HEK293 (cell line): ENCODE results near the gene RAB5A.
"Not testable (repeated sequence)": the region's sequence is repeated elsewhere in the genome, so short reads cannot be mapped to it uniquely, and the experiment has no call there.

ENCODE experiments used
- CTCF ChIA-PET: fragments of 350-600 bp; formaldehyde crosslinking; extraction: SDS; loops from one replicate; lab custom pipeline; 2021; ENCODE audit warnings: antibody characterized with exemption; lab: Yijun Ruan, JAX
- POLR2A ChIA-PET: fragments of 300-600 bp; formaldehyde crosslinking; extraction: SDS; loops from one replicate; lab custom pipeline; 2020; ENCODE audit warnings: antibody characterized with exemption, inconsistent platforms; lab: Yijun Ruan, JAX
- H3K27ac ChIP-seq: fragments of 200-500 bp; sonication (Bioruptor generic); 2 replicates; pipeline ENCODE4 v1.5.1; 2014; ENCODE audit warnings: low read depth, low read length, control low read depth, inconsistent platforms; ENCODE audit errors: extremely low read depth
- H3K36me3 ChIP-seq, 2 experiments: fragments of 200-500 bp in 1 of 2; sonication (Bioruptor generic) in 1 of 2; 1 replicate in 1 of 2; 2 replicates in 1 of 2; pipeline ENCODE4 v1.5.1; 2014 to 2017; ENCODE audit warnings: inconsistent platforms in 2 of 2, low read length in 2 of 2; ENCODE audit not compliant: control insufficient read depth in 2 of 2, insufficient read depth in 1 of 2
- H3K4me1 ChIP-seq: fragments of 200-500 bp; sonication (Bioruptor generic); 2 replicates; pipeline ENCODE4 v1.5.1; 2014; ENCODE audit warnings: mild to moderate bottlenecking, low read length, inconsistent platforms; ENCODE audit not compliant: control insufficient read depth, insufficient read depth
- H3K4me3 ChIP-seq: 2 replicates; pipeline ENCODE4 v1.5.1; 2011; ENCODE audit warnings: low read depth, mild to moderate bottlenecking, control low read depth, low read length, moderate library complexity
- H3K9me3 ChIP-seq: fragments of 200-500 bp; sonication (Bioruptor generic); 2 replicates; pipeline ENCODE4 v1.5.1; 2014; ENCODE audit warnings: low read depth, low read length, inconsistent platforms; ENCODE audit not compliant: control insufficient read depth, insufficient read depth
- ATF2 ChIP-seq: fragments of 450-650 bp; formaldehyde crosslinking; IDR thresholded peaks from 2 replicates; pipeline ENCODE4 v1.5.1; 2016; ENCODE audit warnings: missing biosample characterization, missing genetic modification characterization, low read depth
- KLF9 ChIP-seq: fragments of 450-650 bp; formaldehyde crosslinking; IDR thresholded peaks from 2 replicates; pipeline ENCODE4 v1.5.1; 2016; ENCODE audit warnings: missing biosample characterization, missing genetic modification characterization, low read depth
- RBAK ChIP-seq: fragments of 450-650 bp; formaldehyde crosslinking; IDR thresholded peaks from 2 replicates; pipeline ENCODE4 v1.5.1; 2016; ENCODE audit warnings: missing biosample characterization, missing genetic modification characterization
- REPIN1 ChIP-seq: fragments of 450-650 bp; formaldehyde crosslinking; IDR thresholded peaks from 2 replicates; pipeline ENCODE4 v1.5.1; 2017; ENCODE audit warnings: missing biosample characterization, missing genetic modification characterization, low read depth
- SETDB1 ChIP-seq: IDR thresholded peaks from one replicate; pipeline ENCODE4 v1.6.1; 2017; ENCODE audit warnings: mild to moderate bottlenecking, low read length, moderate library complexity, mixed read lengths; ENCODE audit not compliant: insufficient read length
- SP7 ChIP-seq: fragments of 450-650 bp; formaldehyde crosslinking; IDR thresholded peaks from 2 replicates; pipeline ENCODE4 v1.5.1; 2016; ENCODE audit warnings: missing biosample characterization, missing genetic modification characterization
- YY1 ChIP-seq: fragments of 450-650 bp; formaldehyde crosslinking; IDR thresholded peaks from 2 replicates; pipeline ENCODE4 v1.5.1; 2018; ENCODE audit warnings: missing biosample characterization, missing genetic modification characterization
- ZBTB17 ChIP-seq: fragments of 450-650 bp; formaldehyde crosslinking; IDR thresholded peaks from 2 replicates; pipeline ENCODE4 v1.5.1; 2016; ENCODE audit warnings: missing biosample characterization, missing genetic modification characterization
- ZNF132 ChIP-seq: fragments of 450-650 bp; formaldehyde crosslinking; IDR thresholded peaks from 2 replicates; pipeline ENCODE4 v1.5.1; 2017; ENCODE audit warnings: missing biosample characterization, missing genetic modification characterization, borderline replicate concordance
- ZNF214 ChIP-seq: fragments of 450-650 bp; formaldehyde crosslinking; IDR thresholded peaks from 2 replicates; pipeline ENCODE4 v1.5.1; 2017; ENCODE audit warnings: missing biosample characterization, mild to moderate bottlenecking, missing genetic modification characterization, borderline replicate concordance
- ZNF26 ChIP-seq: fragments of 450-650 bp; formaldehyde crosslinking; IDR thresholded peaks from 2 replicates; pipeline ENCODE4 v1.5.1; 2016; ENCODE audit warnings: missing biosample characterization, missing genetic modification characterization
- ZNF354C ChIP-seq: fragments of 450-650 bp; formaldehyde crosslinking; IDR thresholded peaks from 2 replicates; pipeline ENCODE4 v1.5.1; 2016; ENCODE audit warnings: missing biosample characterization, missing genetic modification characterization, low read depth, borderline replicate concordance
- ZNF549 ChIP-seq: fragments of 450-650 bp; IDR thresholded peaks from 2 replicates; pipeline ENCODE4 v1.5.1; 2018; ENCODE audit warnings: missing biosample characterization, missing genetic modification characterization, mild to moderate bottlenecking, inconsistent platforms, moderate library complexity
- ZNF664 ChIP-seq: fragments of 450-650 bp; formaldehyde crosslinking; IDR thresholded peaks from 2 replicates; pipeline ENCODE4 v1.5.1; 2016; ENCODE audit warnings: missing biosample characterization, missing genetic modification characterization
- ZNF677 ChIP-seq: fragments of 450-650 bp; IDR thresholded peaks from 2 replicates; pipeline ENCODE4 v1.5.0; 2018; ENCODE audit warnings: missing biosample characterization, mild to moderate bottlenecking, missing genetic modification characterization, moderate library complexity
- ZNF704 ChIP-seq: fragments of 450-650 bp; formaldehyde crosslinking; IDR thresholded peaks from 2 replicates; pipeline ENCODE4 v1.5.1; 2016; ENCODE audit warnings: missing biosample characterization, missing genetic modification characterization
- ZNF777 ChIP-seq: fragments of 450-650 bp; formaldehyde crosslinking; IDR thresholded peaks from 2 replicates; pipeline ENCODE4 v1.5.1; 2017; ENCODE audit warnings: missing biosample characterization, missing genetic modification characterization, borderline replicate concordance

The RAB5A gene

GRCh38 chr3:19898721-19899120 is 48.2 kb upstream of the RAB5A start:
- Histone ChIP-seq H3K9me3 (no peaks in the 10 kb centered on the region), H3K4me1 (no peaks in the 10 kb centered on the region)
- CTCF ChIA-PET = no interaction called here
- POLR2A ChIA-PET = no interaction called here
- TF ChIP-seq ZNF354C (no peak), SP7 (tag by site-specific recombination) (no peak), SETDB1 (no peak), RBAK (tag by site-specific recombination) (no peak), ZBTB17 (no peak), ZNF704 (tag by site-specific recombination) (no peak), ZNF549 (no peak), ZNF677 (tag by site-specific recombination) (no peak), YY1 (tag by site-specific recombination) (no peak), REPIN1 (tag by site-specific recombination) (no peak)
- TF ChIP-seq, all 188 proteins: peak for 0
- H3K4me3 ChIP-seq = no peak overlapping the region
- no peaks in the 10 kb centered on the region for H3K36me3 ChIP-seq
- H3K27ac ChIP-seq = no peak overlapping the region

- H3K36me3 ChIP-seq = no peaks in the 10 kb centered on the region
- ChIA-PET POLR2A (no interaction called here), CTCF (interaction anchor here (1.2 kb wide), 1 partner anchor 33 kb away, joined by 3 read pairs; no protein-coding TSS in a partner anchor)
- H3K27ac ChIP-seq = no peak overlapping the region
- no peaks in the 10 kb centered on the region for H3K9me3 ChIP-seq
- no peaks in the 10 kb centered on the region for H3K4me1 ChIP-seq
- H3K4me3 ChIP-seq = no peak overlapping the region
- TF ChIP-seq ZNF777 (tag by site-specific recombination) (no peak), ZNF26 (tag by site-specific recombination) (no peak), KLF9 (tag by site-specific recombination) (no peak), ZNF214 (tag by site-specific recombination) (no peak), ZNF664 (tag by site-specific recombination) (no peak), ZNF132 (tag by site-specific recombination) (no peak)
Measured at GRCh38 chr3:19899264-19899663, 47.6 kb upstream of the RAB5A start.

- CTCF ChIA-PET = interaction anchor here (1.2 kb wide), 1 partner anchor 34 kb away, joined by 3 read pairs; no protein-coding TSS in a partner anchor
- H3K36me3 ChIP-seq, H3K4me1 ChIP-seq, H3K4me3 ChIP-seq, H3K27ac ChIP-seq, H3K9me3 ChIP-seq, POLR2A ChIA-PET: not testable (repeated sequence)
- TF ChIP-seq ATF2 (tag by site-specific recombination) = peak; percentile 67; the same call in 1 of the 2 replicates
Measured at GRCh38 chr3:19899833-19900232, 47.1 kb upstream of the RAB5A start.
